ENCODE data around the gene BANF2. TPM values are rescaled to one million over a fixed set of nuclear protein-coding genes. Genes with fewer than 3 reads are reported as not detected.

The BANF2 gene
- total and polyA plus RNA-seq, 10 of the 15 experiments (the other 5 are each of a cell fraction or from before 2014, with no cell fraction given) = not detected

- no TSS peak for BruUV-seq (replicated peaks)
- Histone ChIP-seq H4K20me1 (ENCODE audit: control insufficient read depth, insufficient read depth) (no peaks in the 10 kb centered on the region), H3K4me2 (ENCODE audit: control insufficient read depth, insufficient read depth) (no peak overlapping the region), H3K36me3 (ENCODE audit: control insufficient read depth in 2 of 2, insufficient read depth in 2 of 2, low read length in 1 of 2) (no peaks in the 10 kb centered on the region), H3K27me3 (replicated peaks in 1 of 2; ENCODE audit: control insufficient read depth in 2 of 2, insufficient read depth in 2 of 2, low read length in 1 of 2) (no peaks in the 10 kb centered on the region; a peak in 3 of 4 replicates), H3K9ac (ENCODE audit: control insufficient read depth, insufficient read depth, low read length) (no peak overlapping the region), H3K9me3 (replicated peaks; ENCODE audit: control insufficient read depth, insufficient read depth, low read length) (no peaks in the 10 kb centered on the region), H3K79me2 (ENCODE audit: control insufficient read depth, insufficient read depth, low read length) (no peaks in the 10 kb centered on the region), H2AFZ (ENCODE audit: control insufficient read depth, low read depth, low read length) (no peak overlapping the region), H3K27ac (ENCODE audit: control insufficient read depth, insufficient read depth) (no peak overlapping the region), H3K4me1 (ENCODE audit: control insufficient read depth, insufficient read depth, low read length) (no peaks in the 10 kb centered on the region), H3K4me3 (no peak overlapping the region)
- ChIA-PET POLR2A (no interaction called here), RAD21 (ENCODE audit: unreplicated experiment) (no interaction called here), SMC1A (ENCODE audit: uncharacterized antibody, unreplicated experiment) (no interaction called here), CTCF (no interaction called here)
- intact Hi-C loops (cut with micrococcal nuclease; ENCODE audit: unreplicated experiment) (no loop called here), in situ Hi-C loops (cut with MboI) (no loop called here)
- WGBS (ENCODE audit: insufficient coverage, insufficient replicate concordance, low lambda C conversion rate, missing lambda C conversion rate) = 10% methylated on average over 4 of the region's 4 CpGs
- no peak for ATAC-seq
- no peak for DNase-seq (ENCODE audit: low read depth, low spot score)
- no peak for FAIRE-seq
- TF ChIP-seq ZNF207 (IDR thresholded peaks at IDR 0.05; ENCODE audit: borderline replicate concordance) = no peak
- TF ChIP-seq YBX1 (IDR thresholded peaks at IDR 0.05) = no peak
- no peak for TF ChIP-seq NFIC (IDR thresholded peaks at IDR 0.05; ENCODE audit: low read depth, low read length)
- no peak for TF ChIP-seq ZBTB4 (CRISPR knock-in tag; IDR thresholded peaks at IDR 0.05)
- TF ChIP-seq NKRF (conservative IDR thresholded peaks at IDR 0.05) = no peak
- no peak for TF ChIP-seq E4F1 (IDR thresholded peaks at IDR 0.05; ENCODE audit: borderline replicate concordance, partially characterized antibody)
- TF ChIP-seq CBX5 (IDR thresholded peaks at IDR 0.05; ENCODE audit: low read depth) = no peak
- no peak for TF ChIP-seq ATF7 (IDR thresholded peaks at IDR 0.05; ENCODE audit: low read depth)
- no peak for TF ChIP-seq MTA2 (IDR thresholded peaks at IDR 0.05; ENCODE audit: low read depth)
- TF ChIP-seq NRF1 (conservative IDR thresholded peaks at IDR 0.05; ENCODE audit: low read depth, low read length) = no peak
- TF ChIP-seq MEF2A (IDR thresholded peaks at IDR 0.05; ENCODE audit: insufficient read depth, low read depth, low read length) = no peak
- TF ChIP-seq SRF (IDR thresholded peaks at IDR 0.05; ENCODE audit: low read depth in 2 of 2, low read length in 2 of 2) = no peak
- no peak for TF ChIP-seq SKIL (IDR thresholded peaks at IDR 0.05; ENCODE audit: low read depth, poor library complexity, severe bottlenecking)
- TF ChIP-seq SP1 (IDR thresholded peaks at IDR 0.05; ENCODE audit: low read depth, low read length) = no peak
- no peak for TF ChIP-seq CHD1 (IDR thresholded peaks at IDR 0.05; ENCODE audit: low read depth, low read length)
Measured at GRCh38 chr20:17720755-17721154, 21.0 kb downstream of the BANF2 start.
